Stimulated activated naive CD8-positive, alpha-beta T cell treated with anti-CD3 and anti-CD28 coated beads, Interleukin-15, amount 100 ng/mL, for 72 hours (primary cell): ENCODE results near the gene PKD1L1.

Experiments
- ATAC-seq: fragments of 150-1000 bp; cut with Tn5 transposase; 2 replicates; pipeline ENCODE4 v1.10.0; 2021; ENCODE audit warnings: mild to moderate bottlenecking, moderate library complexity
- DNase-seq, 2 donors: peaks; one replicate each; pipeline ENCODE4 v3.0.0; 2021 to 2022
- H3K27ac Mint-ChIP-seq, 2 donors: one replicate each; pipeline ENCODE4 v1.8.0; 2022; ENCODE audit warnings: mild to moderate bottlenecking in 2 of 2, mixed read lengths in 2 of 2, moderate library complexity in 2 of 2
- H3K27me3 Mint-ChIP-seq: one replicate; pipeline ENCODE4 v1.8.0; 2022; ENCODE audit warnings: mixed read lengths
- H3K4me1 Mint-ChIP-seq: one replicate; pipeline ENCODE4 v1.8.0; 2022; ENCODE audit warnings: mild to moderate bottlenecking, mixed read lengths
- H3K4me3 Mint-ChIP-seq, 2 donors: one replicate each; pipeline ENCODE4 v1.8.0; 2022; ENCODE audit warnings: mild to moderate bottlenecking in 2 of 2, mixed read lengths in 2 of 2, moderate library complexity in 1 of 2
- H3K9me3 Mint-ChIP-seq, 2 donors: one replicate each; pipeline ENCODE4 v1.8.0; 2022; ENCODE audit warnings: mixed read lengths in 2 of 2

Gene PKD1L1

DNA sequence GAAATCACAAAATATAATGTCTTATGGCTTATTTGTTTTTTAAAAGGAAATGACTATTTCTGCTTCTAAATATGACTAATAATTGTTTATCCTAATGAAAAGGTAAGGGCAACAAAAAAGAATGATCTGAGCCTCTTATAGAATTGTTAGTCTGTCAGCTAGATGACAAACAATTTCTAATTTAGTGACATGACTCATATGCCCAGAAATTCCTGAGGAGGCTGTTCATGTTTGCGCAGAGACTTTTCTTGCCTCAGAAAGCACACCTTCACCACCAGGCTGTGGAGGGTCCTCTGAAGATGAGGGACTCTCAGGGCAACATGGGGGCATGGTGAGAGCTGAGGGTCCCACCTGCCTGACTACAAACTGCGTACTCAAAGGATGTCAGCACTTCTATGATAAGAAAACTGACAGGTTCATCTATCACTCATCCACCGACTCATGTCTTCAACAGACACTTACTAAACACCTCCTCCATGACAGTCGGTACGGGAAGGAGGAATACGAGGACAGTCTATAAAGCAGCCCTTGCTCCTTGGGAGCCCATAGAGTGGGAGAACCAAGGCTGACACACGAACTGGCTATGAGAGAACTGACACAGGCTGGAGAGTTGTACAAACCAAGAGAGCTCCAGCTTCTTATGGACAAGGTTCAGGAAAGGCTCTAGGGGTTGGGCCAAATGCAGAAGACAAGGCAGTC, 102.0 kb downstream of the PKD1L1 start:
- H3K27me3 Mint-ChIP-seq: peaks cover 23% of the 10 kb centered on the region
- no peaks in the 10 kb centered on the region for H3K9me3 Mint-ChIP-seq
- H3K27ac Mint-ChIP-seq: no peak overlapping the region
- H3K4me3 Mint-ChIP-seq: no peak overlapping the region
- H3K4me1 Mint-ChIP-seq: no peaks in the 10 kb centered on the region
- ATAC-seq: no peak
- no peak for DNase-seq

DNA sequence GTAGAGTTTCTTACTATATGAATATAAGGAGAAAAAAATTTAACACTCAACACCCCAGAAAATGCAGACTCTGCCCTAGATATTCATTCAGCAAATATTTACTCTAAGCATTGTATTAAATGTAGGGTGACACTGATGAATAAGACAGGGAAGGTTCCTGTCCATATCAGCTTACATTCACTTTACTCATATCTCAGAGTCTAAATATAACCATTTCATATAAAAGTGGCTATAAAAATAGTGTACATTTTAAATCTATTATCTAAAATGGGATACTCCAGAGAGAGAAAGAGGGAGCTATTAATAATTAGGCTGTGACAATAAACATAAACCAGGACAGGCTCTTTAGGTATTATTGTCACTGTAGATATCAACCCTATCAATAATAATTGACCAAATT, 104.0 kb downstream of the PKD1L1 start:
- Mint-ChIP-seq H3K4me1 (no peaks in the 10 kb centered on the region), H3K4me3 (no peak overlapping the region), H3K9me3 (no peaks in the 10 kb centered on the region)

DNA sequence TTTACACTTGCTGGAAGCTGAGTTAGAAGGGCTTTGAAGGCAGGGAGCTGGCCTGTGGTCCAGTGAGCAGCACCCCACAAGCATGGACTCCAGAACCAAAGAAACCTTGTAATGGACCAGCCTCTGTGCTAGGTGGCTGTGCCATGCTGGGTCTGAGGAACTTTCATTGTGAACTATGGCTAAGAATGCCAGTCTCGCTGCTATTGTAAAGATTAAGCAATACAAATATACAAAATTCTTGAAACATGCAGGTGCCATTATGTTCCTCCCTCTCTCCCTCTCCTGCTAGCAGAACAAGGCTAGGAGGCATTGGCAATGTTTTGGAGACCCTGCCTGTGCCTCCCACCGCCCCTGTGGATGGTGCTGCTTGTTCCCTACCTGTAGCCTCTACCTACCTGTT, 105.0 kb downstream of the PKD1L1 start:
- no peak overlapping the region for H3K4me3 Mint-ChIP-seq
- no peak for DNase-seq
- ATAC-seq: no peak
- no peaks in the 10 kb centered on the region for H3K4me1 Mint-ChIP-seq
- H3K9me3 Mint-ChIP-seq: no peaks in the 10 kb centered on the region
- H3K27ac Mint-ChIP-seq: no peak overlapping the region
- peaks cover 34% of the 10 kb centered on the region for H3K27me3 Mint-ChIP-seq

More for the DNA sequence above, 104.0 kb downstream of the PKD1L1 start:
- DNase-seq (no peak), ATAC-seq (no peak)
- peaks cover 34% of the 10 kb centered on the region for H3K27me3 Mint-ChIP-seq
- no peak overlapping the region for H3K27ac Mint-ChIP-seq

DNA sequence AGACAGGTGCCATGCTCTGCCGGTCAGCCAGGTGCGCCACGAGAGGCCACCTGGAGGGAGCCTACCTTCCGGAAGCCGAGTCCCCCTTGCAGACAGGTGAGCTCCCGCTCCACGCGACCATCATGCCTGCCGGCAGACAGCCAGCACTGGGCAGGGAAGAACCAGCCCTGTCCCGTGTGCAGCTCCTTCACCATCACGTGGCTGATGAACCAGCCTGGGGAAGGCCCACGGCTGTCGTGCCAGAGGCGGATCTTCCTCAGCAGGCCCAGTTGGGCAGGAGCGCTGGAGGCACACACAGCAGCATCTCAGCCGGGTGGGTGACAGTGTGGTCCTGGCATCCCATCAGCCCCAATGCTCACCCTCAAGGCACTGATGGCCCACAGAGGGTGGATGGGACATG, 108.9 kb downstream of the PKD1L1 start:
- Mint-ChIP-seq H3K4me3 (no peak overlapping the region), H3K27me3 (peaks cover 27% of the 10 kb centered on the region), H3K9me3 (no peaks in the 10 kb centered on the region), H3K27ac (no peak overlapping the region), H3K4me1 (no peaks in the 10 kb centered on the region)
- no peak for ATAC-seq
- no peak for DNase-seq

DNA sequence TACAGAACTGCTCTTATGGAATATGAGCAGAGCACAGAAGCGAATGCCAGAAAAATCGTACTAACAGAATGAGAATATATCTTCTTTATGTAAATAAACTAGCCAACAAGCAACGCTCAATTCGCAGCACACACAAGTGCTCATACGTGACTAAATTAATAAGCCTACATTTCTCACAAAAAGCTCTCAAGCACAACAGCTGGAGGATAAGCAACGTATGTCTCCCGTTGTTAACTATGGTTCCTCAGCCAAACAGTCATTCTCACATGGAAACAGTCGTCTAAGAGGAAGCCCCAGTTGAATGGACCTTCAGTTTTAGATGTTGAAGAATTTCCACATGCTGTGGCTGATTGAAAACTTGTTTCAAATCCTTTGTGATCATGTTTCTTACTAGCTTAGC, 110.4 kb downstream of the PKD1L1 start:
- H3K27ac Mint-ChIP-seq: no peak overlapping the region
- DNase-seq: no peak
- ATAC-seq: no peak
- peaks cover 18% of the 10 kb centered on the region for H3K27me3 Mint-ChIP-seq
- H3K9me3 Mint-ChIP-seq: no peaks in the 10 kb centered on the region
- H3K4me1 Mint-ChIP-seq: no peaks in the 10 kb centered on the region
- no peak overlapping the region for H3K4me3 Mint-ChIP-seq

DNA sequence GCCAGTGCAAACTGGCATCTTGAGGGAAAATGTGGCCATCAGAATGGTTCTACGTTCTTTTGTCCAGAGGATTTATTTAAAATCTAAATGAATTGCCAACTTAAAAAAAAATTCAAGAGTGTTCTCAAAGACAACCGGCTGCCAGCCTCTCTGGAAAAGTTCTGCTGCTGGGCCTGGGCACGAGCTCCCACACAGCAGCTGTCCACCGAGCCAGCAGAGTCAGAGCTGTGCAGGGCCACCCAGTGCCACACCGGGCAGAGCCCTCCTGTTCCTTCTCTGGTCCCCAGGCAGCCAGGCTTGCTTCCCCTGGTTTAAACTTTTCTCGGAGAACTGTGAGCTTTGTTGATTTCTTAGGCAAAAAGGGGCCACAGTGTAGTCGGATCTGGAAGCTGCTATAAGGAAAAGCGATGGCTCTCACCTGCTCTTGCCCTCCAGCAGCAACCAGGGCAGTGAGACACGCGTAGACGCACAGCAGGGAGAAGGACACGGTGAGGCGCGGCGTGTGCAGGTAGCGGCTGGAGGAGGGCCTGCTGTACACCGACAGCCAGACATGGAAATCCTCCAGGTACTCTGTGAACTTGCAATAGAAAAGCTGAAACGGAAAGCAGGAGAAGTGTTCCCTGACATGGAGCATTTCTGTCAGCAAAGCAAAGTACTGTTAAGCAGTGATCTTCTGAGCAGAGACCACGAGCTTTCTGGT, 111.6 kb downstream of the PKD1L1 start:
- no peak overlapping the region for H3K27ac Mint-ChIP-seq
- H3K4me3 Mint-ChIP-seq: no peak overlapping the region
- DNase-seq (no peak), ATAC-seq (no peak)
- peaks cover 10% of the 10 kb centered on the region for H3K27me3 Mint-ChIP-seq
- H3K4me1 Mint-ChIP-seq: no peaks in the 10 kb centered on the region
- H3K9me3 Mint-ChIP-seq: no peaks in the 10 kb centered on the region

DNA sequence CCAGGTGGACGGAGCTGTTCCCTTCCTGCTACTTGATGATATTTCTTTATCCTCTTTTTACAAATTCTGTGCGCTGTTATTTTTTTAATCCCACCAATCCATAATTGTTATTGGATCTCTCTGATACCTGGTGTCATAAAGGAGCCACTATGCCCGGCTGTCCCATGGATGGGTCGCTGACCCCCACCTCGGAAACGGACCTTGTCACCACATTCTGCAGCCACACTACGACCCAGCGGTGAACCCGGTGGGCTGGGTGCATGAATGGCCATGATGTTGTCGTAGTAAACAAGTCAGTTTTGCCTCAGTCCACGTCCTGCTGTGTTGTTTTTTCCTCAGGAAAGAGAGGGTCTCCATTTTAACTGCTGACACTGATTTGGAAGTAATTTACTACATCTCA, 112.2 kb downstream of the PKD1L1 start:
- no peak for DNase-seq
- Mint-ChIP-seq H3K9me3 (no peaks in the 10 kb centered on the region), H3K27ac (no peak overlapping the region), H3K4me3 (no peak overlapping the region), H3K27me3 (peaks cover 8% of the 10 kb centered on the region), H3K4me1 (no peaks in the 10 kb centered on the region)
- ATAC-seq: no peak

DNA sequence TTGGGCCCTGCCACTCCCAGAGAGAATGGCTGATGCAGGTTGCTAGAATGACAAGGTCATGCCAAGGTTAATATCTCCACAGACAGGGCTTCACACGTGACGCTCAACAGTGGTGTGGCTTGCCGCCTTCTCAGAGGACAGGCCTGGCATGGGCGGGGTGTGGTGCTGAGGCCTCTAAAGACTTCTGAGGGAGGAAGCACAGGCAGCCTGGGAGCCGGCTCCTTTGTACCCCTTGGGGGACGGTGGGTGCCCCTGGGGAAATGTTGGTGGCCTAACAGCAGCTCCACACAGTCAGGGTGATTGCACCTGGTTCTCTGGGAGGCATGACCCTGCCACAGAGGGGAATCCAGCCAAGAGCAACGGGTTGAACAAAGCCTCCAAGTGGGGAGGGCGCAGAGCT, 115.1 kb downstream of the PKD1L1 start:
- Mint-ChIP-seq H3K27ac (no peak overlapping the region), H3K4me1 (no peaks in the 10 kb centered on the region), H3K4me3 (no peak overlapping the region), H3K9me3 (no peaks in the 10 kb centered on the region), H3K27me3 (no peaks in the 10 kb centered on the region)
- ATAC-seq (no peak), DNase-seq (no peak)

GRCh38 chr7:47832105-47832715, 116.1 kb downstream of the PKD1L1 start:
- no peak for ATAC-seq
- Mint-ChIP-seq H3K27ac (no peak overlapping the region), H3K4me1 (no peaks in the 10 kb centered on the region), H3K4me3 (no peak overlapping the region), H3K27me3 (no peaks in the 10 kb centered on the region), H3K9me3 (no peaks in the 10 kb centered on the region)
- no peak for DNase-seq

- Mint-ChIP-seq H3K4me1 (no peaks in the 10 kb centered on the region), H3K27me3 (no peaks in the 10 kb centered on the region), H3K4me3 (no peak overlapping the region), H3K27ac (no peak overlapping the region), H3K9me3 (no peaks in the 10 kb centered on the region)
- no peak for DNase-seq
- ATAC-seq: no peak
Observed at GRCh38 chr7:47830015-47830414, 118.3 kb downstream of the PKD1L1 start.

DNA sequence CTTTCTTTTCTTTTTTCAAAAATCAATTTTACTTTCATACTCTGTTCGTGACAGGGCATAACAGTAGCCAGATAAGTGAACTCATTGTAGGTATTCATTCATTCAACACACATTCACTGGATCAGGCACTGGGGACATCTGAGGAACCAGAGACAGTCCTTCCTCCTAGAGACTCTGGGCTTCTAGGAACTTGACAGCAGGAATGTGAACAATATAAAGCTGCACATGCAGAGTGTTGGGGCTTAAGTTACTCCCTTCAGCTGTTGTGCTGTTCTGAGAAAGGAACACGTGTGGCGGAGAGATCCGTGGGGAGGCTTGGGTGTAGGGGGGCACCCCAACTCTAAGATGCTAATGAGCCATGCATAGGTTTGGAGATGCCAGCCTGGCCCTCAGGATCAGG, 120.4 kb downstream of the PKD1L1 start:
- no peak for DNase-seq
- no peak overlapping the region for H3K27ac Mint-ChIP-seq
- H3K4me1 Mint-ChIP-seq: no peaks in the 10 kb centered on the region
- H3K27me3 Mint-ChIP-seq: no peaks in the 10 kb centered on the region
- H3K9me3 Mint-ChIP-seq: no peaks in the 10 kb centered on the region
- no peak for ATAC-seq
- H3K4me3 Mint-ChIP-seq: no peak overlapping the region

DNA sequence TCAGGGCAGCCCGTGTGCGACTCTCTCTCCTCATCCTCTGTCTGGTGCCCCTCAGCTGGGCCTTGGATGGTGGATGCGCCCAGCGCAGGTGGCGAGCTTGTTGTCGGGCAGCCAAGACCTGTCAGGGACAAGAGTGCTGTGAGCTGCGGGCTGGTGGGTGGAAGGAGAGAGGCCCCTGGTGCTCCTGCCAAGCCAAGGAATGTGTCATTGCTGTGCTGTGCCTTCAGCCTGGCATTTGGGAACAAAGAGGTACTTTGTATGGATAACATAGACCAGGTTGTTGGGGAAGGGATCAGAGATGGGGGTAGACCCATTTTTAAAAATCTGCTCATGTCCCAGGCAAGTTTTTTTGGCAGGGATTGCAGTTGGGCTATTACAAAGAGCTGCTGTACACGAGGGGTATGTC, 120.9 kb downstream of the PKD1L1 start:
- H3K27ac Mint-ChIP-seq: no peak overlapping the region
- no peak overlapping the region for H3K4me3 Mint-ChIP-seq
- no peaks in the 10 kb centered on the region for H3K4me1 Mint-ChIP-seq
- no peaks in the 10 kb centered on the region for H3K27me3 Mint-ChIP-seq
- no peaks in the 10 kb centered on the region for H3K9me3 Mint-ChIP-seq
- DNase-seq (no peak), ATAC-seq (no peak)

GRCh38 chr7:47826754-47827153, 121.5 kb downstream of the PKD1L1 start:
- no peaks in the 10 kb centered on the region for H3K27me3 Mint-ChIP-seq
- DNase-seq: no peak
- H3K4me3 Mint-ChIP-seq: no peak overlapping the region
- no peak for ATAC-seq
- H3K9me3 Mint-ChIP-seq: no peaks in the 10 kb centered on the region
- H3K4me1 Mint-ChIP-seq: no peaks in the 10 kb centered on the region
- H3K27ac Mint-ChIP-seq: no peak overlapping the region

- Mint-ChIP-seq H3K9me3 (no peaks in the 10 kb centered on the region), H3K27ac (no peak overlapping the region), H3K4me3 (no peak overlapping the region), H3K27me3 (peaks cover 7% of the 10 kb centered on the region), H3K4me1 (no peaks in the 10 kb centered on the region)
- DNase-seq (no peak), ATAC-seq (no peak)
Observed at GRCh38 chr7:47819607-47819920, 128.7 kb downstream of the PKD1L1 start.

- no peak for ATAC-seq
- peaks cover 7% of the 10 kb centered on the region for H3K27me3 Mint-ChIP-seq
- H3K27ac Mint-ChIP-seq: no peak overlapping the region
Observed at GRCh38 chr7:47818796-47819606, 129.3 kb downstream of the PKD1L1 start.

GRCh38 chr7:47817917-47818316, 130.3 kb downstream of the PKD1L1 start:
- no peaks in the 10 kb centered on the region for H3K4me1 Mint-ChIP-seq
- no peaks in the 10 kb centered on the region for H3K9me3 Mint-ChIP-seq
- DNase-seq: no peak
- H3K4me3 Mint-ChIP-seq: no peak overlapping the region
- H3K27ac Mint-ChIP-seq: no peak overlapping the region
- H3K27me3 Mint-ChIP-seq: peaks cover 7% of the 10 kb centered on the region
- ATAC-seq: no peak

More at GRCh38 chr7:47818796-47819606, 129.3 kb downstream of the PKD1L1 start:
- no peak overlapping the region for H3K4me3 Mint-ChIP-seq
- DNase-seq: peak; percentile 28 to 44
- no peaks in the 10 kb centered on the region for H3K4me1 Mint-ChIP-seq
- H3K9me3 Mint-ChIP-seq: no peaks in the 10 kb centered on the region
